Caco-2 (cell line): ENCODE results near the gene GINS1. TPM values are rescaled to one million over a fixed set of nuclear protein-coding genes. Genes with fewer than 3 reads are reported as not detected.

Source experiments
- BruUV-seq: library from RNA; stranded (reverse); fragments of 400-500 nt; replicated peaks from 2 replicates; lab custom pipeline; 2021; lab: Mats Ljungman, UMichigan
- CTCF ChIA-PET: fragments of 300-600 bp; sonication (Branson Sonifier 250); formaldehyde crosslinking; loops from one replicate; lab custom pipeline; 2022; ENCODE audit warnings: antibody characterized with exemption; lab: Charles Lee
- POLR2A ChIA-PET: fragments of 300-600 bp; sonication (Branson Sonifier 250); formaldehyde crosslinking; loops from one replicate; lab custom pipeline; 2022; ENCODE audit warnings: antibody characterized with exemption; lab: Charles Lee
- DNase-seq, 2 experiments: peaks; one replicate each; pipeline versions ENCODE4 v3.0.0 to v3.0.0-alpha.2; 2020 to 2022
- H3K27me3 ChIP-seq: replicated peaks from 2 replicates; pipeline ENCODE4 v1.6.0; 2011; ENCODE audit warnings: low read length; ENCODE audit not compliant: control insufficient read depth, insufficient read depth
- H3K36me3 ChIP-seq: 2 replicates; pipeline ENCODE4 v1.5.1; 2011; ENCODE audit warnings: low read length; ENCODE audit not compliant: control insufficient read depth, insufficient read depth
- H3K4me1 ChIP-seq: fragments of 250-450 bp; sonication (Bioruptor Pico); 2 replicates; pipeline ENCODE4 v1.5.1; 2020; ENCODE audit warnings: mild to moderate bottlenecking
- H3K4me3 ChIP-seq: 2 replicates; pipeline ENCODE4 v1.5.1; 2011; ENCODE audit warnings: low read depth, mild to moderate bottlenecking, control low read depth, low read length
- H3K9me3 ChIP-seq: fragments of 250-450 bp; sonication (Bioruptor Pico); 2 replicates; pipeline ENCODE4 v1.5.1; 2020; ENCODE audit warnings: mild to moderate bottlenecking, moderate library complexity
- H3K27ac Mint-ChIP-seq: one replicate; pipeline ENCODE4 v1.8.0; 2022; ENCODE audit warnings: mixed read lengths; ENCODE audit not compliant: unreplicated experiment
- H3K27me3 Mint-ChIP-seq: one replicate; pipeline ENCODE4 v1.8.0; 2022; ENCODE audit warnings: mixed read lengths; ENCODE audit not compliant: insufficient read depth, unreplicated experiment
- H3K36me3 Mint-ChIP-seq: one replicate; pipeline ENCODE4 v1.8.0; 2022; ENCODE audit warnings: mild to moderate bottlenecking, mixed read lengths; ENCODE audit not compliant: insufficient read depth, unreplicated experiment
- H3K4me1 Mint-ChIP-seq: one replicate; pipeline ENCODE4 v1.8.0; 2022; ENCODE audit warnings: low read depth, mixed read lengths; ENCODE audit not compliant: unreplicated experiment
- H3K4me3 Mint-ChIP-seq: one replicate; pipeline ENCODE4 v1.8.0; 2022; ENCODE audit warnings: mild to moderate bottlenecking, moderate library complexity, mixed read lengths; ENCODE audit not compliant: unreplicated experiment
- H3K9me3 Mint-ChIP-seq: one replicate; pipeline ENCODE4 v1.8.0; 2022; ENCODE audit warnings: mixed read lengths; ENCODE audit not compliant: unreplicated experiment
- intact Hi-C: fragments of 100-400 bp; cut with micrococcal nuclease; formaldehyde crosslinking; loops from one replicate; pipeline ENCODE4 v1.10.0; 2022; ENCODE audit not compliant: unreplicated experiment
- total RNA-seq: library from RNA; stranded (reverse); gene quantifications from 2 replicates; pipeline ENCODE4 v1.2.3, GENCODE V29; 2022
- TF ChIP-seq, protein P1 (sequence below), 2 experiments: fragments of 200-600 bp in 1 of 2; IDR thresholded peaks; 1 replicate in 1 of 2; 2 replicates in 1 of 2; pipeline versions ENCODE4 v1.5.1 to v1.8.0; 2011 to 2022; ENCODE audit warnings: antibody characterized with exemption in 1 of 2, control low read depth in 1 of 2, inconsistent platforms in 1 of 2, low read depth in 1 of 2, low read length in 1 of 2, mild to moderate bottlenecking in 1 of 2, moderate library complexity in 1 of 2; ENCODE audit not compliant: insufficient read depth in 1 of 2, severe bottlenecking in 1 of 2, unreplicated experiment in 1 of 2

Gene GINS1
- total RNA-seq, 1 experiment from 2014 or later, result 50.9 TPM

- intact Hi-C loops, result loop anchor here (10.0 kb wide), 1 partner anchor 234 kb away; the partner anchor contains the start of gene ZNF337
- CTCF ChIA-PET, result no interaction called here
- Histone ChIP-seq H3K4me3 (no peak overlapping the region), H3K4me1 (no peaks in the 10 kb centered on the region), H3K27me3 (no peaks in the 10 kb centered on the region), H3K9me3 (no peaks in the 10 kb centered on the region), H3K36me3 (no peaks in the 10 kb centered on the region)
- no peak overlapping the region for H3K27ac Mint-ChIP-seq
- no peak overlapping the region for H3K4me3 Mint-ChIP-seq
- no peak for DNase-seq
- no TSS peak for BruUV-seq
- H3K27me3 Mint-ChIP-seq, result no peaks in the 10 kb centered on the region
- H3K9me3 Mint-ChIP-seq, result no peaks in the 10 kb centered on the region
- H3K36me3 Mint-ChIP-seq, result peaks cover 10% of the 10 kb centered on the region
- TF ChIP-seq, protein P1, sequence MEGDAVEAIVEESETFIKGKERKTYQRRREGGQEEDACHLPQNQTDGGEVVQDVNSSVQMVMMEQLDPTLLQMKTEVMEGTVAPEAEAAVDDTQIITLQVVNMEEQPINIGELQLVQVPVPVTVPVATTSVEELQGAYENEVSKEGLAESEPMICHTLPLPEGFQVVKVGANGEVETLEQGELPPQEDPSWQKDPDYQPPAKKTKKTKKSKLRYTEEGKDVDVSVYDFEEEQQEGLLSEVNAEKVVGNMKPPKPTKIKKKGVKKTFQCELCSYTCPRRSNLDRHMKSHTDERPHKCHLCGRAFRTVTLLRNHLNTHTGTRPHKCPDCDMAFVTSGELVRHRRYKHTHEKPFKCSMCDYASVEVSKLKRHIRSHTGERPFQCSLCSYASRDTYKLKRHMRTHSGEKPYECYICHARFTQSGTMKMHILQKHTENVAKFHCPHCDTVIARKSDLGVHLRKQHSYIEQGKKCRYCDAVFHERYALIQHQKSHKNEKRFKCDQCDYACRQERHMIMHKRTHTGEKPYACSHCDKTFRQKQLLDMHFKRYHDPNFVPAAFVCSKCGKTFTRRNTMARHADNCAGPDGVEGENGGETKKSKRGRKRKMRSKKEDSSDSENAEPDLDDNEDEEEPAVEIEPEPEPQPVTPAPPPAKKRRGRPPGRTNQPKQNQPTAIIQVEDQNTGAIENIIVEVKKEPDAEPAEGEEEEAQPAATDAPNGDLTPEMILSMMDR (IDR thresholded peaks at IDR 0.05; ENCODE audit: insufficient read depth in 1 of 2, low read depth in 1 of 2, low read length in 1 of 2, severe bottlenecking in 1 of 2, unreplicated experiment in 1 of 2), result no peak
- POLR2A ChIA-PET, result interaction anchor here (0.7 kb wide), 1 partner anchor 139 kb away, joined by 3 read pairs; no protein-coding TSS in a partner anchor
- H3K4me1 Mint-ChIP-seq, result no peaks in the 10 kb centered on the region
Observed at GRCh38 chr20:25460566-25461280, 53.2 kb downstream of the GINS1 start.

GRCh38 chr20:25461281-25461650, 53.8 kb downstream of the GINS1 start:
- no TSS peak for BruUV-seq
- H3K9me3 ChIP-seq, result no peaks in the 10 kb centered on the region
- H3K27ac Mint-ChIP-seq, result no peak overlapping the region
- POLR2A ChIA-PET, result interaction anchor here (0.7 kb wide), 1 partner anchor 138 kb away, joined by 3 read pairs; no protein-coding TSS in a partner anchor
- H3K36me3 ChIP-seq, result no peaks in the 10 kb centered on the region
- H3K4me3 ChIP-seq, result no peak overlapping the region
- intact Hi-C loops, result loop anchor here (10.0 kb wide), 1 partner anchor 234 kb away; the partner anchor contains the start of gene ZNF337
- no peaks in the 10 kb centered on the region for H3K27me3 ChIP-seq
- CTCF ChIA-PET, result no interaction called here
- H3K9me3 Mint-ChIP-seq, result no peaks in the 10 kb centered on the region
- peaks cover 10% of the 10 kb centered on the region for H3K36me3 Mint-ChIP-seq
- no peak for DNase-seq
- no peaks in the 10 kb centered on the region for H3K4me1 Mint-ChIP-seq
- no peak overlapping the region for H3K4me3 Mint-ChIP-seq
- H3K27me3 Mint-ChIP-seq, result no peaks in the 10 kb centered on the region
- no peaks in the 10 kb centered on the region for H3K4me1 ChIP-seq
- TF ChIP-seq, protein P1 (IDR thresholded peaks at IDR 0.05; ENCODE audit: insufficient read depth in 1 of 2, low read depth in 1 of 2, low read length in 1 of 2, severe bottlenecking in 1 of 2, unreplicated experiment in 1 of 2), result no peak

- no peak overlapping the region for H3K4me3 Mint-ChIP-seq
- no peaks in the 10 kb centered on the region for H3K27me3 ChIP-seq
- H3K9me3 ChIP-seq, result no peaks in the 10 kb centered on the region
- ChIA-PET CTCF (no interaction called here), POLR2A (no interaction called here)
- TF ChIP-seq, protein P1 (IDR thresholded peaks at IDR 0.05; ENCODE audit: insufficient read depth in 1 of 2, low read depth in 1 of 2, low read length in 1 of 2, severe bottlenecking in 1 of 2, unreplicated experiment in 1 of 2), result no peak
- H3K36me3 ChIP-seq, result no peaks in the 10 kb centered on the region
- no peak overlapping the region for H3K27ac Mint-ChIP-seq
- peaks cover 10% of the 10 kb centered on the region for H3K36me3 Mint-ChIP-seq
- H3K27me3 Mint-ChIP-seq, result no peaks in the 10 kb centered on the region
- H3K9me3 Mint-ChIP-seq, result no peaks in the 10 kb centered on the region
- H3K4me3 ChIP-seq, result no peak overlapping the region
- no peak for DNase-seq
- H3K4me1 Mint-ChIP-seq, result no peaks in the 10 kb centered on the region
- intact Hi-C loops, result loop anchor here (10.0 kb wide), 1 partner anchor 233 kb away; the partner anchor contains the start of gene ZNF337
- H3K4me1 ChIP-seq, result no peaks in the 10 kb centered on the region
- BruUV-seq, result no TSS peak
Observed at GRCh38 chr20:25461786-25462545, 54.5 kb downstream of the GINS1 start.
